ENCODE results near the gene SH3PXD2B. TPM values are rescaled to one million over a fixed set of nuclear protein-coding genes. Genes with fewer than 3 reads are reported as not detected.
"Not testable (repeated sequence)": the region's sequence is repeated elsewhere in the genome, so short reads cannot be mapped to it uniquely, and the experiment has no call there.

SH3PXD2B gene
- total and polyA plus RNA-seq, 2 experiments from 2014 or later = 15.2 to 19.8 TPM

GRCh38 chr5:172288465-172288864, 165.9 kb downstream of the SH3PXD2B start:
- in situ Hi-C loops (cut with MboI) = no loop called here
- H3K27me3 ChIP-seq (replicated peaks; ENCODE audit: insufficient read depth) = no peaks in the 10 kb centered on the region
- peak; percentile 19 for DNase-seq
- H3K9me3 ChIP-seq (ENCODE audit: low read depth) = no peaks in the 10 kb centered on the region
- H4K20me1 ChIP-seq (ENCODE audit: insufficient read depth) = no peaks in the 10 kb centered on the region
- H3K27ac ChIP-seq = no peak overlapping the region
- H3K79me2 ChIP-seq (ENCODE audit: insufficient read depth) = no peaks in the 10 kb centered on the region
- H2AFZ ChIP-seq = no peak overlapping the region
- peaks cover 12% of the 10 kb centered on the region for H3F3A ChIP-seq (ENCODE audit: insufficient read depth)
- H3K4me1 ChIP-seq (ENCODE audit: insufficient read depth) = peaks cover 7% of the 10 kb centered on the region; the same call in 1 of the 2 replicates
- H3K9ac ChIP-seq = no peak overlapping the region
- H3K4me3 ChIP-seq = no peak overlapping the region
- no peak overlapping the region for H3K4me2 ChIP-seq (ENCODE audit: unreplicated experiment)
- H3K9me2 ChIP-seq (ENCODE audit: insufficient read depth) = no peaks in the 10 kb centered on the region
- WGBS, 2 experiments (ENCODE audit: low coverage in 1 of 2, low lambda C conversion rate in 2 of 2, missing lambda C conversion rate in 2 of 2) = 97 to 100% methylated on average over 1 to 4 of the region's 4 CpGs
- no peaks in the 10 kb centered on the region for H3K36me3 ChIP-seq (ENCODE audit: low read depth)
- no peak for TF ChIP-seq EZH2phosphoT487 (IDR thresholded peaks at IDR 0.05; ENCODE audit: insufficient read depth, low read depth)
- TF ChIP-seq EZH2 (IDR thresholded peaks at IDR 0.05; ENCODE audit: insufficient read depth, poor library complexity, severe bottlenecking) = no peak

GRCh38 chr5:172287140-172287539, 167.2 kb downstream of the SH3PXD2B start:
- H3K9me2 ChIP-seq (ENCODE audit: insufficient read depth); H3K27ac ChIP-seq; H3K4me2 ChIP-seq (ENCODE audit: unreplicated experiment); H3K9ac ChIP-seq; H3K9me3 ChIP-seq (ENCODE audit: low read depth); H2AFZ ChIP-seq; DNase-seq; H4K20me1 ChIP-seq (ENCODE audit: insufficient read depth); H3K4me1 ChIP-seq (ENCODE audit: insufficient read depth); H3K27me3 ChIP-seq (replicated peaks; ENCODE audit: insufficient read depth); H3K36me3 ChIP-seq (ENCODE audit: low read depth); in situ Hi-C loops (cut with MboI); H3K4me3 ChIP-seq: not testable (repeated sequence)
- 96 to 100% methylated on average over 3 of the region's 3 CpGs for WGBS, 2 experiments (ENCODE audit: low coverage in 1 of 2, low lambda C conversion rate in 2 of 2, missing lambda C conversion rate in 2 of 2)
- peaks cover 23% of the 10 kb centered on the region for H3F3A ChIP-seq (ENCODE audit: insufficient read depth)
- H3K79me2 ChIP-seq (ENCODE audit: insufficient read depth) = peaks cover 11% of the 10 kb centered on the region

- Histone ChIP-seq H2AFZ (peak overlapping the region; percentile 59), H3K4me1 (ENCODE audit: insufficient read depth) (peaks cover 26% of the 10 kb centered on the region), H3K79me2 (ENCODE audit: insufficient read depth) (peaks cover 28% of the 10 kb centered on the region), H3K4me2 (ENCODE audit: unreplicated experiment) (peak overlapping the region; percentile 82), H3K9me2 (ENCODE audit: insufficient read depth) (no peaks in the 10 kb centered on the region), H3F3A (ENCODE audit: insufficient read depth) (peaks cover 38% of the 10 kb centered on the region), H3K9me3 (ENCODE audit: low read depth) (no peaks in the 10 kb centered on the region), H3K27me3 (replicated peaks; ENCODE audit: insufficient read depth) (no peaks in the 10 kb centered on the region), H4K20me1 (ENCODE audit: insufficient read depth) (no peaks in the 10 kb centered on the region), H3K36me3 (ENCODE audit: low read depth) (no peaks in the 10 kb centered on the region), H3K27ac (peak overlapping the region; percentile 82), H3K4me3 (peak overlapping the region; percentile 93), H3K9ac (peak overlapping the region; percentile 89; the same call in 1 of the 2 replicates)
- in situ Hi-C loops (cut with MboI) = no loop called here
- peak; percentile 51 for DNase-seq
- no peak for TF ChIP-seq EZH2phosphoT487 (IDR thresholded peaks at IDR 0.05; ENCODE audit: insufficient read depth, low read depth)
- no peak for TF ChIP-seq EZH2 (IDR thresholded peaks at IDR 0.05; ENCODE audit: insufficient read depth, poor library complexity, severe bottlenecking)
- WGBS, 2 experiments (ENCODE audit: low coverage in 1 of 2, low lambda C conversion rate in 2 of 2, missing lambda C conversion rate in 2 of 2) = 34 to 37% methylated on average over 15 of the region's 15 CpGs
Observed at GRCh38 chr5:172285226-172286143, 168.8 kb downstream of the SH3PXD2B start.

- H3F3A ChIP-seq (ENCODE audit: insufficient read depth) = peaks cover 40% of the 10 kb centered on the region
- TF ChIP-seq EZH2phosphoT487 (IDR thresholded peaks at IDR 0.05; ENCODE audit: insufficient read depth, low read depth) (no peak), EZH2 (IDR thresholded peaks at IDR 0.05; ENCODE audit: insufficient read depth, poor library complexity, severe bottlenecking) (no peak)
- H3K9me2 ChIP-seq (ENCODE audit: insufficient read depth) = no peaks in the 10 kb centered on the region
- no peaks in the 10 kb centered on the region for H4K20me1 ChIP-seq (ENCODE audit: insufficient read depth)
- peaks cover 37% of the 10 kb centered on the region for H3K79me2 ChIP-seq (ENCODE audit: insufficient read depth)
- 0 to 1% methylated on average over 11 of the region's 11 CpGs for WGBS, 2 experiments (ENCODE audit: low coverage in 1 of 2, low lambda C conversion rate in 2 of 2, missing lambda C conversion rate in 2 of 2)
- H3K4me3 ChIP-seq = peak overlapping the region; percentile 93
- H2AFZ ChIP-seq = peak overlapping the region; percentile 90
- no peaks in the 10 kb centered on the region for H3K9me3 ChIP-seq (ENCODE audit: low read depth)
- peaks cover 27% of the 10 kb centered on the region for H3K4me1 ChIP-seq (ENCODE audit: insufficient read depth)
- no peaks in the 10 kb centered on the region for H3K27me3 ChIP-seq (replicated peaks; ENCODE audit: insufficient read depth)
- peak; percentile 61 for DNase-seq
- H3K4me2 ChIP-seq (ENCODE audit: unreplicated experiment) = peak overlapping the region; percentile 82
- in situ Hi-C loops (cut with MboI) = no loop called here
- peak overlapping the region; percentile 82 for H3K27ac ChIP-seq
- H3K36me3 ChIP-seq (ENCODE audit: low read depth) = no peaks in the 10 kb centered on the region
- H3K9ac ChIP-seq = peak overlapping the region; percentile 89
Observed at GRCh38 chr5:172284611-172284980, 169.7 kb downstream of the SH3PXD2B start.
